GM12891 (cell line): Measurements from ENCODE around the gene TRAF3IP3.

Experiments
- DNase-seq: peaks from one replicate; pipeline ENCODE4 v3.0.0; 2011; ENCODE audit warnings: low spot score; ENCODE audit not compliant: insufficient read length
- FAIRE-seq: peaks from 2 replicates; lab custom pipeline; 2011; peaks lifted over from hg19 to GRCh38; lab: Jason Lieb, UNC
- PAX5 ChIP-seq: IDR thresholded peaks from 2 replicates; pipeline ENCODE4 v1.6.1; 2011; ENCODE audit warnings: low read length, moderate library complexity, mild to moderate bottlenecking; ENCODE audit not compliant: insufficient read depth, severe bottlenecking
- POLR2A ChIP-seq: IDR thresholded peaks from 2 replicates; pipeline ENCODE4 v1.6.1; 2011; ENCODE audit warnings: low read depth, low read length, control low read depth
- POLR2AphosphoS5 ChIP-seq: IDR thresholded peaks from 2 replicates; pipeline ENCODE4 v1.6.1; 2011; ENCODE audit warnings: low read depth, low read length, control low read depth
- POU2F2 ChIP-seq: IDR thresholded peaks from 2 replicates; pipeline ENCODE4 v1.6.1; 2011; ENCODE audit warnings: low read depth, mild to moderate bottlenecking, control low read depth, low read length, moderate library complexity
- SPI1 ChIP-seq: IDR thresholded peaks from 2 replicates; pipeline ENCODE4 v1.6.1; 2011; ENCODE audit warnings: low read depth, low read length, control low read depth
- TAF1 ChIP-seq: IDR thresholded peaks from 2 replicates; pipeline ENCODE4 v1.6.1; 2011; ENCODE audit warnings: low read depth, low read length, control low read depth

TRAF3IP3 gene

DNA sequence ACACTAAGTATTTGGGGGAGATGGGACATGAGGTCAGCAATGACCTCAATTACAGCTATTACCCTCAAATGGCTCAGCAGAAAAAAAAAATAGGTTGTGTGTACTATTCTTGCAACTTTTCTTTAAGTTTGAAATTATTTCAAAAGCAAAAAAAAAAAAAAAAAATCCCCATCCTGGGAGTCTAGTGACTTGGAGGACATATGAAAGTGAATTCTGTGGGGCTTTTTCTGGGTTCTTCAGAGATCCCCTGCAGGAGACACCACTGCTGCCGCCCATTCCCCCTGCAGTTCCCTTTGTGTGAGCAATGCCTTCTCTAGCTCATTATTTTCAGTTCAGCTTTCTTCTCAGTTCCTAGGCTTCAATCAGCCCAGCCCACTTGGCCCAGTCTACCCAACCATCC, 34.5 kb upstream of the TRAF3IP3 start:
- TF ChIP-seq POLR2AphosphoS5 = no peak
- TF ChIP-seq POU2F2 = no peak
- TF ChIP-seq POLR2A = no peak
- TF ChIP-seq PAX5 = no peak
- TF ChIP-seq TAF1 = no peak
- peak; percentile 26 for TF ChIP-seq SPI1
- DNase-seq (no peak), FAIRE-seq (no peak)

DNA sequence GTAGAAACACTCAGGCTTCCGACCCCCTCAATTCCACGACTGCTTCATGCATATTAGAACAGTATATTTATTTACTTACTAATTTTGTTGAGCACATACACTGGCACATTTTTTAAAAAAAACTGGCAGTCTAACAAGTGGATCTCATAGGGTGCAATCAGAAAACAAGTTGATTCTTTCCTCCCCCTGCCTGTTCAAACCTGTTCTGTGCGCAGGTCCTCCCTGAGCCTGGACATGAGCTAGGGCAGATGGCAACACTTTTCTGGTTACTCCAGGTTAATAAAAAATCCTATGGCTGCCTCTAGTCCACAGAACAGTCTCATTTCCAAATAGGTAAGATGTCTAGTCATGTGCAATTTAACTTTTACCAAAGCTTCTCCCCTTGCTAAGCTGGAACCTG, 32.6 kb upstream of the TRAF3IP3 start:
- TF ChIP-seq POLR2A (no peak), TAF1 (no peak), POLR2AphosphoS5 (no peak), PAX5 (no peak), SPI1 (no peak), POU2F2 (no peak)
- FAIRE-seq (no peak), DNase-seq (no peak)

DNA sequence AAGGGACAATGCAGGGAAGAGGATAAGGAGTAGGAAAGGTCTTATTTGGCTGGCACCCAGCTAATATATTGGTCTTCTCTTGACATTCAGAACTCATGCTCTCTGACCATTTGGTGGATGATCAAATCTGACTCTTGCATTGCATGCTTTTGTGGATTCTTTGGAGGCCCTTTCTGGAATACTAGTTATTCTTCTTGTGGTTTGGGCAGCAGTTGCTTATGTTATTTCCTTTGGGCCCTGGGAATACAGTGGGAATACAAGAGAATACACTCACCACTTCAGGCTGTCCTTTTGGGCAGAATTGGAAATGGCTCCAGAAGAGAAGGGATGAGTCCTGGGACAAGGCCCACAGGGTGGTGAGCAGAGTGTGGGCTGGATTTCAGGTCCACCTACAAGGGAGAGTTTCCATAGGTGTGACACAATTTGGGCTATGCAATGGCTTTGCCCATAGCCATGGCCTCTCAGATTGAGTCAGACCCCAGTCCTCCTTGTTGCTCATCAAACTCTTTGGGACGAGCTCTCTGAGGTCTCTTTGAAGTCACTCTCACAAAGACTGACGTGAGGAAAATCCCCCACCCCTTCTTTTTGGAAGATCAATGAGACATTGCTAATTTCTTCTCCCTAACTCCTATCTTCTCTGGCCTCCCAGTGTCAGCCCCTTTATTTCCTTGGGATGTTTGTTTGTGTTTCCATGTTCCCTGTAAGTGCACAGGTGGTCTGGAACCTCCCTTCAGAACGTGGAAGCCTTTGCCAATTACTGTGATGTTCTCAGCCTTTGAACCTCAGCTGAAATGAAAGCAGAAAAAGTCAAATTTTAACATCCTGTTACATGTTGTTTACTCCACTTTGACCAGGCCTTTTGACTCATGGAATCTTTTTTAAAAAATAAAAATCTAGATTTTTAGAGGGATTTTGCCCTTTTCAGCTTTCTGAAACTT, 31.8 kb upstream of the TRAF3IP3 start:
- DNase-seq (no peak), FAIRE-seq (no peak)
- TF ChIP-seq POU2F2 (peak; percentile 35; the same call in 1 of the 2 replicates), PAX5 (no peak), SPI1 (no peak)

DNA sequence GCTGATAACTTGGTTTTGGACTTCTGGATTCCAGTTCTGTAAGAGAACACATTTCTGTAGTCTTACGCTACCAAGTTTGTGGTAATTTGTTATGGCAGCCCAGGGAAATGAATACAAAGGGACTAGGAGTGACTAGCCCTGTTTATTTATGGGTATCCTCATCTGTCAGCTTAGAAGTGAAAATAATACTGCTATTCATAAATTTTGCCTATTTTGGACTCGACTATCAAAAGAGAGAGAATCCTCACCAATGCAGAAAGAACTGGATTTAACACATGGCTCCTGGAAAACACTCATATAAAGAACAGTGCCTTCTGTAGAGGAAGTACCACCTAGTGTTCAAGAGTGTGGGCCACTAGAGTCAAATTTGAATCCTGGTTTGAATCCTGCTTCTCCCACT, 28.6 kb upstream of the TRAF3IP3 start:
- no peak for TF ChIP-seq POLR2A
- TF ChIP-seq TAF1 = no peak
- no peak for TF ChIP-seq SPI1
- TF ChIP-seq POLR2AphosphoS5 = no peak
- no peak for TF ChIP-seq POU2F2
- TF ChIP-seq PAX5 = no peak
- DNase-seq (no peak), FAIRE-seq (no peak)

DNA sequence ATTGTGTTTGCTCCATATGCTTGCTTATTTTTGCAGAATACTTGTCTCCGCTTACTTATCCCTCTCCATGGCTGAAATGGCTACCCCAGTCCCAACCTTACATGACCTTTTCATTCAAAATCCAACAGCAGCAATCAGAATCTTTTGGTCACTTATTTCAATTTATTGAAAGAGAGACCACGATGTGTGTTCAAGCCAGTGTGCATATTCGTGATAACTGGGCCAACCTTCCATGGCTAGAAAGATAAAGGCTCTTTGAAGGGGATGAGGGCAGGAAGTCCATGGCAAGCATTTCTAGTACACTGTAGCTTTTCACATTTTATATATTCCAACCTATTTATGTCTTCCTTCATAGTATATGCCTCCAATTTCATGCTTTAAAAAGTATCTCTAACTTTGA, 28.1 kb upstream of the TRAF3IP3 start:
- no peak for FAIRE-seq
- TF ChIP-seq PAX5 (no peak), SPI1 (no peak), TAF1 (no peak), POU2F2 (no peak), POLR2AphosphoS5 (no peak), POLR2A (no peak)
- no peak for DNase-seq

DNA sequence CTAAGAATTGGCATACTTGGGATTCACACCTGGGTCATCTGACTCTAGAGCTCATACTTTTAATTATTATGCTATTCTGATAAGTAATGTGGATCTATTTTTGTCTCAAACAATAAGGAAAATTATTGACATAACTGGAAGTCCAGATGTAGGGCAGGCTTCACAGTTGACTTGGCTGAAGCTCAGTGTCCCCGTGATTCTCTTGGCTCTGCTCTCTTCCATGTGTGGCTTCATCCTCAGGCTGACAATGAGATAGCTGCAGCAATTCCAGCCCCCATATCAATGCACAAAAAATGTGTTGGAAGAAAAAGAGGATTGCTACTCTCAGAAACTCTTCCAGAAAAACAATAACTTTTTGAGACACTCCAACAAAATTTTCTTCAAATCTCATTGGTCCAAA, 27.4 kb upstream of the TRAF3IP3 start:
- no peak for DNase-seq
- no peak for FAIRE-seq
- TF ChIP-seq TAF1 = no peak
- no peak for TF ChIP-seq POLR2AphosphoS5
- no peak for TF ChIP-seq PAX5
- no peak for TF ChIP-seq POLR2A
- TF ChIP-seq SPI1 = no peak
- no peak for TF ChIP-seq POU2F2

DNA sequence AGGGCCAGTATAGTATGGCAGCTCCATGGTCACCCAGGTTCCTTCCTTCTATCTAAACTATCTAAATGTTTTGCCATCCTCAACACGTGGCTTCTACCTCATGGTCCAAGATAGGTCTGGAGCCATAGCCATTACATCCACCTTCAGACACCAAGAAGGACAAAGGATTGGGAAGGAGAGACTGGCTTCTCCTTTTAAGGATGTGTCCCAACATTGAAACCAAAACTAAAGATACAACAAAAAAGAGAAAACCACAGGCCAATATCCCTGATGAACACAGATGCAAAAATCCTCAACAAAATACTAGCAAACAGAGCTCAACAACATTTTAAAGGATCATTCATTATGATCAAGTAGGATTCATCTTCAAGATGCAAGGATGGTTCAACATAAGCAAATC, 26.4 kb upstream of the TRAF3IP3 start:
- no peak for DNase-seq
- no peak for FAIRE-seq
- TF ChIP-seq POU2F2 (no peak), POLR2AphosphoS5 (no peak), PAX5 (no peak), TAF1 (no peak), POLR2A (no peak), SPI1 (no peak)

DNA sequence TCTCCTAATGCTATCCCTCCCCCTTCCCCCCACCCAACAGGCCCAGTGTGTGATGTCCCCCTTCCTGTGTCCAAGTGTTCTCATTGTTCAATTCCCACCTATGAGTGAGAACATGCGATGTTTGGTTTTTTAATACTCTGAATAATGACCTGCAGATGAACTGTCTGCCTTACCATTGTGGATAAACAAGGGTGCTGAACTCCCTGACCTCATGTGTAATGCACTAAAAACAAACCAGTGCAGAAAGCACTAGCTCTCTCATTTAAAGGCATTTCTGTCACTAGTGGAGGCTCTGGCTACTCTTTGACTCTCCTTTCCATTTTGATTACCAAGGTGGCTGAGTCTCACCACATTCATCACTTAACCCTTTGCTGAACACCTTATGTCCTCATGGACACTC, 23.1 kb upstream of the TRAF3IP3 start:
- TF ChIP-seq POU2F2 = no peak
- no peak for TF ChIP-seq POLR2A
- no peak for TF ChIP-seq POLR2AphosphoS5
- no peak for TF ChIP-seq SPI1
- no peak for TF ChIP-seq PAX5
- TF ChIP-seq TAF1 = no peak
- no peak for FAIRE-seq
- DNase-seq = no peak

DNA sequence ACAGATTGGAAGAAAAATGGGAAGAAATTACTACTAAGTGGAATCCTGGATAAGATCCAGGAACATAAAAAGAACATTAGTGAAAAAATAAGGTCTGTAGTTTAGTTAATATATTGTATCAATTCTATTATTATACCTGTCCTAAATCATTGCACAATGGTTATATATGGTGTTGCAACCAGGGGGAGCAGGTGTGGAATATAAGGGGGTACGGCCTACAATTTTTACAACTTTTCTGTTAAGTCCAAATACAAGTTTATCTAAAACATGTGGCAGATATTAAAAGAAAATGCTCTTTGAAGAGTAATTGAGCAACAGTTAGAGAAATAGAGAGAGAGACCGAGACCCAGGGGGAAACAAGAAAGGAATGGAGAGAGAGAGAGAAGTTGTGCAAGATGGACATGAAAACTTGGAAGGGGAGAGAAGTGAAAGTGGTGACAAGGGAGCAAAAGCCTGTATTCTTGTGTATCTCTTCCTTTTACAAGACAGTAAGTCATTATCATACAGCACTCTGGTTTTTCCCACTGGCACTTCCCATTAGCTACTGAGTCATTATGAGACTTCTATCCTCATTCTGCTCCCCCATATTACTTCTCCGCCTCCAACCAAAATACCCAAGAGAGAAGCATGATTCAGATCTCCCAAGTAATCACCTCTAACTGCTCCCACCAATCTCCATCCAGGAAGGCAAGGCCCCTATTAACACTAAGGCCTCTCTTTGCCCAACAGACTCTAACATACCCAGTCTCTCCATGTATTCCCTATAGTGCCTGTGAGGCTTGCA, 22.3 kb upstream of the TRAF3IP3 start:
- no peak for FAIRE-seq
- TF ChIP-seq POLR2AphosphoS5 (no peak), SPI1 (peak; percentile 33; the same call in 1 of the 2 replicates)

More for the DNA sequence above, 22.3 kb upstream of the TRAF3IP3 start:
- DNase-seq = no peak
